ENCODE data around the gene ZC3HAV1L.

The ZC3HAV1L gene

DNA sequence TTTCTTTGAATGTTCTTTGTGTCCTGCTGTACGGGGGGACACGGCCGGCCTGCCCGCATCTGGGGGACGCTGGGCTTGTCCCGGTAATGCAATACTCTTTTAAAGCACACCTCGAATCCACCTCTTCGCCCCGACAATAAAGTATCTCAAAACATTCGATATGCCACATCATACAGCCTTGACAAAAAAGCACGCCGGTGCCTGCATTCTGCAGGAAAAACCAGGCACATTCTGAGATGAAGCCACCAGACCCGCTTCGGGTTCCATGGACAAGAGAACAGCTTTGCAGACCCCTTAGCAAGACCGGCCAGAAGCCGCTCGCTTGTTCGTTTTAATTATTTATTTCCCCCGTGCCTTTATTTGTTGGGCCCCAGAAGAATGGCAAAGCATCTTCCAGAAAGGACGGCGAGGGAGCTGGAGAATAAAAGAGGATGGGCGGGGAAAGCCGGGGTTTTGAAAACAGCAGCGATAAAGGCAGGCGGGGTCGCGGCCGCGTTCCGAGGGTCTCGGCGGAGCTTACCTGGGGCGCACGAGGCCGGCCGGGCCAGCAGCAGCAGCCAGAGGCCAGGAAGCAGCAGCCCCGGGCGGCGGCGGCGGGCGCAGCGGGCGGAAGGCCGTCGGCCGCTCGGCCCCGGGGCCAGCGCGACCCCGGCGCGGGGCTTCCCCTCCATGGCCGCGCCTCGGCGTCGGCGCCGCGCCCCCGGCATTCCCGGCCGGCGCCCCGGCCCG, 55.1 kb downstream of the ZC3HAV1L start:
- peak; percentile 9 for DNase-seq
- Histone ChIP-seq H3K4me1 (ENCODE audit: low read length) (peaks cover 12% of the 10 kb centered on the region), H3K27me3 (replicated peaks; ENCODE audit: insufficient read depth, low read length) (no peaks in the 10 kb centered on the region), H3K36me3 (replicated peaks; ENCODE audit: insufficient read depth, low read length) (no peaks in the 10 kb centered on the region), H3K27ac (ENCODE audit: low read length) (no peak overlapping the region), H3K9me2 (replicated peaks; ENCODE audit: insufficient read depth, low read length) (no peaks in the 10 kb centered on the region), H3F3A (ENCODE audit: insufficient read depth, low read length) (peaks cover 4% of the 10 kb centered on the region), H4K20me1 (ENCODE audit: insufficient read depth, low read length) (no peaks in the 10 kb centered on the region), H3K4me2 (ENCODE audit: low read depth, low read length) (peak overlapping the region; percentile 84), H3K9me3 (replicated peaks; ENCODE audit: insufficient read depth, low read length) (no peaks in the 10 kb centered on the region), H2AFZ (ENCODE audit: low read length) (peak overlapping the region; percentile 77), H3K9ac (ENCODE audit: low read length) (peak overlapping the region; percentile 60; the same call in 1 of the 2 replicates), H3K79me2 (ENCODE audit: low read length) (0 out of 2 replicates have a peak, but pooled peaks cover 11% of the 10 kb centered on the region), H3K4me3 (ENCODE audit: low read length) (peak overlapping the region; percentile 70)
- TF ChIP-seq, protein P1, sequence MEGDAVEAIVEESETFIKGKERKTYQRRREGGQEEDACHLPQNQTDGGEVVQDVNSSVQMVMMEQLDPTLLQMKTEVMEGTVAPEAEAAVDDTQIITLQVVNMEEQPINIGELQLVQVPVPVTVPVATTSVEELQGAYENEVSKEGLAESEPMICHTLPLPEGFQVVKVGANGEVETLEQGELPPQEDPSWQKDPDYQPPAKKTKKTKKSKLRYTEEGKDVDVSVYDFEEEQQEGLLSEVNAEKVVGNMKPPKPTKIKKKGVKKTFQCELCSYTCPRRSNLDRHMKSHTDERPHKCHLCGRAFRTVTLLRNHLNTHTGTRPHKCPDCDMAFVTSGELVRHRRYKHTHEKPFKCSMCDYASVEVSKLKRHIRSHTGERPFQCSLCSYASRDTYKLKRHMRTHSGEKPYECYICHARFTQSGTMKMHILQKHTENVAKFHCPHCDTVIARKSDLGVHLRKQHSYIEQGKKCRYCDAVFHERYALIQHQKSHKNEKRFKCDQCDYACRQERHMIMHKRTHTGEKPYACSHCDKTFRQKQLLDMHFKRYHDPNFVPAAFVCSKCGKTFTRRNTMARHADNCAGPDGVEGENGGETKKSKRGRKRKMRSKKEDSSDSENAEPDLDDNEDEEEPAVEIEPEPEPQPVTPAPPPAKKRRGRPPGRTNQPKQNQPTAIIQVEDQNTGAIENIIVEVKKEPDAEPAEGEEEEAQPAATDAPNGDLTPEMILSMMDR (IDR thresholded peaks at IDR 0.05; ENCODE audit: low read length), result no peak
- no peak for TF ChIP-seq EZH2 (optimal IDR thresholded peaks at IDR 0.05; ENCODE audit: low read depth, low read length)
- TF ChIP-seq EZH2phosphoT487 (IDR thresholded peaks at IDR 0.05; ENCODE audit: low read length), result no peak

DNA sequence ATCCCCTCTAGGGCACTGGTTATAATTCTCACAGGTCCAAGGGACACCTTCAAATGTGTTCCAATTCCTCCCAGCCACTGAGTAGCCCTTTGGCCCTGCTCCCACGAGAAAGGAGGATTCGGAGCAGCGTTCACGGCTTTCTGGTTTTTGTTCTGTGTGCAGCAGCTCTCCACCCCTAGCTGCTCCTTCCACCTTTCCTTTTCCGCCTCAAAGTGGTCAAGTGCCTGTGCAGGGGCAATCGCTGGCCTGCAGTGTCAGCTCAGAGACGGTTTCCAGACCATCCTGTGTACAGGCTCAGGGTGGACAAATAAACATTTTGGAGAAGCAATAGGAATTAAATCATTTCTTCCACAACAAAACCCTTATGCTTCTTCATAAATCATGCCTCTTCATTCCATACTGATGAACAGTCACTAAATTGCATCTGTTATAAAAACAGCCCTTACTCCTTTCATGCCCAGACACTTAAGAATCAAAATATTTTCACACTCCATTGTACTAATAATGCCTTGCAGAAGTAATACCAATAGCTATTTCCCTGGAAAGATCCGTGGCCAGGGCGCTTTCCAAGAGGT, 55.8 kb downstream of the ZC3HAV1L start:
- Histone ChIP-seq H3K9me2 (replicated peaks; ENCODE audit: insufficient read depth, low read length) (no peaks in the 10 kb centered on the region), H3F3A (ENCODE audit: insufficient read depth, low read length) (peaks cover 4% of the 10 kb centered on the region), H3K36me3 (replicated peaks; ENCODE audit: insufficient read depth, low read length) (no peaks in the 10 kb centered on the region), H4K20me1 (ENCODE audit: insufficient read depth, low read length) (no peaks in the 10 kb centered on the region), H3K4me2 (ENCODE audit: low read depth, low read length) (peak overlapping the region; percentile 84), H3K4me1 (ENCODE audit: low read length) (peaks cover 12% of the 10 kb centered on the region), H3K27ac (ENCODE audit: low read length) (no peak overlapping the region), H3K4me3 (ENCODE audit: low read length) (peak overlapping the region; percentile 70), H2AFZ (ENCODE audit: low read length) (peak overlapping the region; percentile 77), H3K9me3 (replicated peaks; ENCODE audit: insufficient read depth, low read length) (no peaks in the 10 kb centered on the region), H3K79me2 (ENCODE audit: low read length) (0 out of 2 replicates have a peak, but pooled peaks cover 11% of the 10 kb centered on the region), H3K9ac (ENCODE audit: low read length) (peak overlapping the region; percentile 60; the same call in 1 of the 2 replicates), H3K27me3 (replicated peaks; ENCODE audit: insufficient read depth, low read length) (no peaks in the 10 kb centered on the region)
- TF ChIP-seq EZH2 (optimal IDR thresholded peaks at IDR 0.05; ENCODE audit: low read depth, low read length) (no peak), EZH2phosphoT487 (IDR thresholded peaks at IDR 0.05; ENCODE audit: low read length) (no peak)
- TF ChIP-seq, protein P1 (IDR thresholded peaks at IDR 0.05; ENCODE audit: low read length), result no peak
- no peak for DNase-seq

DNA sequence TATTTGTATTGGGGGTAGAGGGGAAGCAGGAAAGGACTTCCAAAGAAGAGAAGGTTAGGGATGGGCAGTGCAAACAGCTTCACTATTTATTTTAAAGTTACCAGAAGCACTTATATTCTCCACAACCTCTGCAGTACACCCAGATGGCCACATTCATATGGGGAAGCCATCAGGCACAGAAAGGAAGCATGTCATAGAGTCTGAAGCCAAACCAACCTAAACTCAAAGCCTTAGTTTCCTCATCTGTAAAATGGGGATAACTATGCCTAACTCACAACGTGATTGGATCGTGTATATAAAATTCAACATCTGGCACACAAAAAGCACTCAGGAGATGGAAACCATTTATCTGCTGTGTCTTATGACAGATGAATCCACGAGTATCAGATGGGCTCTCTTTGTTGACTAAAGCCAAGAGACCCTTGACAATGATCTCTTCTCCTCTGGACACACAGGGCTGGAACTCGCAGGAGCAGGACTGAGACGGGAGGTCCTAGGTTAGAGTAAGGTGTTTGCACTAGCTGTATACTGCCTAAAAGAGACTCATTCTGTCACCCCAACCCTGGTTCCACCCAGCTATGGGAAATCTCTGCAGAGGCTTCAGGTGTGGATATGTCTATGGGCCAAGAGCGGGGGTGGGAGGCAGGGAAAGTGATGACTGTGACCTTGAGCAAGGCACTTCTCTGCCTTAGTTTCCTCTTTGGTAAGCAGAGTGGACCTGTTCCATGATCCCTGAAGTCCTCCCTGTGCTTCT, 56.4 kb downstream of the ZC3HAV1L start:
- Histone ChIP-seq H3K4me2 (ENCODE audit: low read depth, low read length) (no peak overlapping the region), H3K27ac (ENCODE audit: low read length) (no peak overlapping the region)

More for the DNA sequence above, 56.4 kb downstream of the ZC3HAV1L start:
- no peaks in the 10 kb centered on the region for H3K9me2 ChIP-seq (replicated peaks; ENCODE audit: insufficient read depth, low read length)
- 0 out of 2 replicates have a peak, but pooled peaks cover 11% of the 10 kb centered on the region for H3K79me2 ChIP-seq (ENCODE audit: low read length)
- TF ChIP-seq EZH2phosphoT487 (IDR thresholded peaks at IDR 0.05; ENCODE audit: low read length) (no peak), EZH2 (optimal IDR thresholded peaks at IDR 0.05; ENCODE audit: low read depth, low read length) (no peak)
- TF ChIP-seq, protein P1 (IDR thresholded peaks at IDR 0.05; ENCODE audit: low read length), result peak; percentile 42
- H3K27me3 ChIP-seq (replicated peaks; ENCODE audit: insufficient read depth, low read length), result no peaks in the 10 kb centered on the region
- no peak overlapping the region for H3K4me3 ChIP-seq (ENCODE audit: low read length)
- H4K20me1 ChIP-seq (ENCODE audit: insufficient read depth, low read length), result no peaks in the 10 kb centered on the region
- peak; percentile 50 for DNase-seq
- no peaks in the 10 kb centered on the region for H3K9me3 ChIP-seq (replicated peaks; ENCODE audit: insufficient read depth, low read length)
- H3F3A ChIP-seq (ENCODE audit: insufficient read depth, low read length), result peaks cover 4% of the 10 kb centered on the region
- H2AFZ ChIP-seq (ENCODE audit: low read length), result no peak overlapping the region
- no peaks in the 10 kb centered on the region for H3K36me3 ChIP-seq (replicated peaks; ENCODE audit: insufficient read depth, low read length)
- H3K4me1 ChIP-seq (ENCODE audit: low read length), result peaks cover 12% of the 10 kb centered on the region
- no peak overlapping the region for H3K9ac ChIP-seq (ENCODE audit: low read length)

All from MM.1S (cell line).